Thyroid gland (tissue), 4 donors: ENCODE measurements around the gene PREP. TPM values are rescaled to one million over a fixed set of nuclear protein-coding genes. Genes with fewer than 3 reads are reported as not detected.

Experiments used
- DNase-seq, 2 donors: peaks; one replicate each; pipeline ENCODE4 v3.0.0-alpha.2; 2019
- H3K27ac ChIP-seq, 3 donors: fragments of 200-600 bp; sonication (generic); 1 replicate in 2 of 3; 2 replicates in 1 of 3; pipeline ENCODE4 v1.5.1; 2016 to 2019; ENCODE audit warnings: mild to moderate bottlenecking in 1 of 3, moderate library complexity in 1 of 3
- H3K27me3 ChIP-seq: fragments of 200-600 bp; sonication (generic); one replicate; pipeline ENCODE4 v1.5.1; 2019
- H3K36me3 ChIP-seq, 2 donors: fragments of 200-600 bp; sonication (generic); one replicate each; pipeline ENCODE4 v1.5.1; 2016 to 2019
- H3K4me1 ChIP-seq, 2 donors: fragments of 200-600 bp; sonication (generic); one replicate each; pipeline ENCODE4 v1.5.1; 2017 to 2019
- H3K4me3 ChIP-seq, 3 donors: fragments of 200-600 bp; sonication (generic); replicated peaks in 1 of 3; 1 replicate in 2 of 3; 2 replicates in 1 of 3; pipeline ENCODE4 v1.5.1; 2016; ENCODE audit warnings: mild to moderate bottlenecking in 1 of 3
- H3K9me3 ChIP-seq: fragments of 200-600 bp; sonication (generic); one replicate; pipeline ENCODE4 v1.5.1; 2017
- CTCF ChIP-seq, 6 experiments: fragments of 200-600 bp in 3 of 6; fragments of 450-650 bp in 3 of 6; sonication (generic) in 3 of 6; IDR thresholded peaks; one replicate each; pipeline ENCODE4 v1.5.1; 2016 to 2019; ENCODE audit warnings: antibody characterized with exemption in 6 of 6, mild to moderate bottlenecking in 2 of 6, inconsistent platforms in 1 of 6, moderate library complexity in 1 of 6
- POLR2A ChIP-seq, 2 donors: fragments of 450-650 bp; IDR thresholded peaks; one replicate each; pipeline ENCODE4 v1.6.1; 2017; ENCODE audit warnings: antibody characterized with exemption in 2 of 2, mild to moderate bottlenecking in 2 of 2, moderate library complexity in 1 of 2
- WGBS, 2 donors: methylation state at CpG; one replicate each; pipeline ENCODE4 v1.1.5; 2017; 5-methylcytosine and 5-hydroxymethylcytosine counted together
- intact Hi-C: fragments of 100-400 bp; cut with DNase I; formaldehyde crosslinking; loops from one replicate; pipeline ENCODE4 v1.15.1; 2023
- total RNA-seq, 4 donors: library from RNA; depleted of rRNA; stranded (reverse); fragments of >200 nt; gene quantifications; one replicate each; pipeline ENCODE4 v1.2.3, GENCODE V29; 2016

PREP gene
- total RNA-seq, 4 donors from 2014 or later = 13.7 to 21.7 (median 16.6) TPM

GRCh38 chr6:105443941-105444340 is 41.1 kb upstream of the PREP start:
- WGBS, 2 donors = 85 to 89% methylated on average over 6 of the region's 6 CpGs
- Histone ChIP-seq H3K9me3 (no peaks in the 10 kb centered on the region), H3K27ac (no peak overlapping the region), H3K27me3 (no peaks in the 10 kb centered on the region), H3K36me3 (no peaks in the 10 kb centered on the region), H3K4me1 (peaks cover 0 to 5% of the 10 kb centered on the region in 2 donors), H3K4me3 (no peak overlapping the region)
- DNase-seq = no peak
- intact Hi-C loops = no loop called here
- no peak for TF ChIP-seq POLR2A (IDR thresholded peaks at IDR 0.05)
- TF ChIP-seq CTCF (IDR thresholded peaks at IDR 0.05) = no peak

GRCh38 chr6:105442369-105442768 is 39.5 kb upstream of the PREP start:
- 85 to 94% methylated on average over 1 of the region's 1 CpG for WGBS, 2 donors
- intact Hi-C loops = no loop called here
- TF ChIP-seq POLR2A (IDR thresholded peaks at IDR 0.05) = no peak
- TF ChIP-seq CTCF (IDR thresholded peaks at IDR 0.05) = no peak

GRCh38 chr6:105437236-105437635 is 34.4 kb upstream of the PREP start:
- intact Hi-C loops = no loop called here
- H3K27ac ChIP-seq = no peak overlapping the region
- H3K36me3 ChIP-seq = no peaks in the 10 kb centered on the region
- H3K9me3 ChIP-seq = no peaks in the 10 kb centered on the region
- H3K4me1 ChIP-seq = no peaks in the 10 kb centered on the region
- 80 to 89% methylated on average over 2 of the region's 2 CpGs for WGBS, 2 donors
- no peak for TF ChIP-seq CTCF (IDR thresholded peaks at IDR 0.05)
- no peak for TF ChIP-seq POLR2A (IDR thresholded peaks at IDR 0.05)
- no peak overlapping the region for H3K4me3 ChIP-seq
- DNase-seq = no peak
- H3K27me3 ChIP-seq = no peaks in the 10 kb centered on the region

More at GRCh38 chr6:105442369-105442768, 39.5 kb upstream of the PREP start:
- Histone ChIP-seq H3K4me1 (peaks cover 0 to 5% of the 10 kb centered on the region in 2 donors), H3K4me3 (no peak overlapping the region), H3K36me3 (no peaks in the 10 kb centered on the region), H3K27me3 (no peaks in the 10 kb centered on the region), H3K9me3 (no peaks in the 10 kb centered on the region), H3K27ac (no peak overlapping the region)
- DNase-seq = no peak

GRCh38 chr6:105433723-105434122 is 30.8 kb upstream of the PREP start:
- intact Hi-C loops = no loop called here
- no peak overlapping the region for H3K4me3 ChIP-seq
- H3K4me1 ChIP-seq = peaks cover 4 to 8% of the 10 kb centered on the region in 2 donors
- no peak for TF ChIP-seq CTCF (IDR thresholded peaks at IDR 0.05)
- no peak for TF ChIP-seq POLR2A (IDR thresholded peaks at IDR 0.05)
- no peaks in the 10 kb centered on the region for H3K27me3 ChIP-seq
- H3K27ac ChIP-seq = no peak overlapping the region
- no peak for DNase-seq
- WGBS, 2 donors = 80 to 82% methylated on average over 3 of the region's 3 CpGs
- no peaks in the 10 kb centered on the region for H3K36me3 ChIP-seq
- no peaks in the 10 kb centered on the region for H3K9me3 ChIP-seq

GRCh38 chr6:105432797-105433196 is 29.9 kb upstream of the PREP start:
- no peak overlapping the region for H3K4me3 ChIP-seq
- no peaks in the 10 kb centered on the region for H3K9me3 ChIP-seq
- H3K27me3 ChIP-seq = no peaks in the 10 kb centered on the region
- H3K27ac ChIP-seq = no peak overlapping the region
- TF ChIP-seq POLR2A (IDR thresholded peaks at IDR 0.05) = no peak
- TF ChIP-seq CTCF (IDR thresholded peaks at IDR 0.05) = no peak
- whole genome bisulfite sequencing, 2 donors = 63 to 72% methylated on average over 3 of the region's 3 CpGs
- DNase-seq = peak in 1 of 2 donors; percentile 31
- intact Hi-C loops = no loop called here
- H3K36me3 ChIP-seq = no peaks in the 10 kb centered on the region
- peaks cover 9 to 15% of the 10 kb centered on the region in 2 donors for H3K4me1 ChIP-seq
